GM21786 (cell line): ENCODE data around the gene SORCS2.
"Not testable (repeated sequence)": the region's sequence is repeated elsewhere in the genome, so short reads cannot be mapped to it uniquely, and the experiment has no call there.

Experiments used
- ATAC-seq: cut with Tn5 transposase; IDR thresholded peaks from one replicate; pipeline ENCODE4 v1.9.1; 2021; ENCODE audit not compliant: unreplicated experiment

Gene SORCS2

DNA sequence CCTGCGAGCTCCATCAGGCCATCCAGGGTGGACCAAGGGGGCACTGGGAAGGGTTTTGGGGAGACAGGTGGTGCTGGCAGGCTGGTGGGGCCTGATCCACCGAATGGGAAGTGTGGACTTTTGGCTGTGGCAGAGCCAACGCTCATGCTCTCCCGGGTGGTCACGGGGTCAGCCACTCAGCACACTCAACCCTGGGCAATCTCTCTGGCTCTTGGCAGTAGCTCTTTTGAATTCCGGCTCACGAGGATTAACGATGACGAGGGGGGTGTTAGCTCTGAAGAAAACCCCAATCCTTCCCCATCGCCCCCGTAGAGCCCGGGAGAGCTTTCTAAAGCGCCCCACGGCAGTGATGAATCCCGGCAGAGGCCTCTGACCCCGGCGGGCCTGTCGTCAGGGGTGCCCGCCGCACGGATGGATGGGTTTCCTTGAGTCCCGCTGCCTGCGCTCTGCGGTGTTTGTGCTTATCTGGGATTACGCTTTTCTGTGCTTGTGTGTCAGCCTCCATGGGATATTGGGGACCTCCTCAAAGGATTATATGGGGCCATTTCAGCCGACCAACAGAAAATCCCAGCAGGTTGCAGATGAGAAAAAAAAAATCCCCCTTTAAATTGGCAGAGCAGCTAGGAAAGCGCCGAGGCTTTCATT is 399.2 kb downstream of the SORCS2 start:
- ATAC-seq = no peak

DNA sequence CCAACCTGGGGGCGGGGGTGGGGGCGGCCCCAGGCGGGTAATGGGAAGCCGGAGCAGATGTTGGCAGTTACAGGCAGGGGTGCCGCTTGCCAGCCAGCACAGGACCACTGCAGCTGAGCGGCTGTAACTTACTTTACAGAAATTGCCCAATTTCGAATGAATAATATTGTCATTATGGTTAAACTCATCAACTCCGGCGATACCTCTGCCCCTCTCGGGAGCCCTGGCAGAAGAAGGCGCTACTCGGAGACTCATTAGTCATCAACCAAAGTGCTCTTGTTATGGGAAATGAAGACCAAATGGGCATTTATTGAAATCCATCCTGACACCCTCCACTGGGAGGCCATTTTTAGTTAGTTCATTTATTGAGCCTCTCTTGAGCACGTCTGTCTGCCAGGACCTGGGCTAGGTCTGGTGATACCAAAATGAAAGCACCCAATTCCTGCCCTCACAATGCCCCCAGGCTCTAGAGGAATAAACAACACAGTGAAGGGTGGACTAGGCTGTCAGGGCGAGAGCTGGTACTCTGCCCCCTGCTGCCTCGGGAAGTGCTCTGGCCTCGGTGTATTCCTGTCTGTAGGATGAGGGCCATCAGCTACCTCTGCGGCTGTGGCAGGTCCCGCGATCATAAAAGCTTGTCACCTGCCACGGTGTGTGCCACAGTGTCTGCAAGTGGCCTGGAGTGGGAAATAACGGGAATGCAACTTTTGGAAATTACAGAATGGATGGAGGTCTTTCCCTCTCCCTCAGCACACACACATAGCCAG is 401.5 kb downstream of the SORCS2 start:
- no peak for ATAC-seq

DNA sequence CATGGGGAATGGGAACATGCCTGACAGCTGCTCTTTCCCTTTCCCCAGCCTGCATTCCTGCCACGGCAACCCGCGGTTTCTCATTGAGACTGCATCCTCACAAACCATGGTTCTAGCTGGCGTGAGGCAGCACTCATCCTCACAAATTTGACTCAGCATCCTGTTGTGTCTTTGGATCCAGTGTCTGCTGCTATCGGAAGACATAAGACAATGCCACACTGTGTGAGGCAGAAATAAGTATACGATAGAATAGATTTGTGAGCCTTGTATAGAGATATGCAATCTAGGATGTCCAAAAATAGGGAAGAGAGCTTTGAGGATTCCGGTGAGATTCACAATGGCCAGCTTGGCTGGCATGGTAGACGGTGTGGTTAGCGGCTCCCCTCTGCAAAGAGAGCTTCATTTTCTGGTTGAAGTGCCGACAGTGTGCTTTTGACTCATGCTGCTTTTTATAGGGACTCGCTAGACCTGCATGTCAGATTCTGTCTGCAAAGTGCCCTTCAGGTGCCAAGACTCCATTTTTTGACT is 403.7 kb downstream of the SORCS2 start:
- no peak for ATAC-seq

DNA sequence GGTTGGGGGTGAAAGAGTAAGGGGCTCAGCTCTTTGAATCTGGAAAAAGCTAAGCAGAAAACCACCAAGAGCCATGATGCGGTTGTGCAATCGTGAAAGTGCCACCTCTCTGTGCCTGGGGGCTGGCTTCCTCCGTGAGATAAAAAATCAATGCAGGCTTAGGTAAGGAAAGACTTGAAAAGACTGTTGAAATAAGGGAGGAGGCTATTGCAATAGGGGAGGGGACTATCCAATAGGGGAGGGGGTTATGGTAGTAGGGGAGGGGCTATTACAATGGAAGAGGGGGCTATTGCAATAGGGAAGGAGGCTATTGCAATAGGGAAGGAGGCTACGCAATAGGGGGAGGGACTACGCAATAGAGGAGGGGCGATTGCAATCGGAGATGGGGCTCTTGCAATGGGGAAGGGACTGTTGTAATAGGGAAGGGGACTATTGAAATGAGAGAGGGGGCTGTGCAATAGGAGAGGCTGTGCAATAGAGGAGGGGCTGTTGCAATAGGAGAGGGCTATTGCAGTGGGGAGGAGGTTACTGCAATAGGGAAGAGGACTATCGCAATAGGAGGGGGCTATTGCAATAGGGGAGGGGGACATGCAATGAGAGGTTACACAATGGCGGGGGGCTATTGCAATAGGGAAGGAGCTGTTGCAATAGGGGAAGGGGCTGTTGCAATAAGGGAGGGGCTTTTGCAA is 404.7 kb downstream of the SORCS2 start:
- no peak for ATAC-seq

DNA sequence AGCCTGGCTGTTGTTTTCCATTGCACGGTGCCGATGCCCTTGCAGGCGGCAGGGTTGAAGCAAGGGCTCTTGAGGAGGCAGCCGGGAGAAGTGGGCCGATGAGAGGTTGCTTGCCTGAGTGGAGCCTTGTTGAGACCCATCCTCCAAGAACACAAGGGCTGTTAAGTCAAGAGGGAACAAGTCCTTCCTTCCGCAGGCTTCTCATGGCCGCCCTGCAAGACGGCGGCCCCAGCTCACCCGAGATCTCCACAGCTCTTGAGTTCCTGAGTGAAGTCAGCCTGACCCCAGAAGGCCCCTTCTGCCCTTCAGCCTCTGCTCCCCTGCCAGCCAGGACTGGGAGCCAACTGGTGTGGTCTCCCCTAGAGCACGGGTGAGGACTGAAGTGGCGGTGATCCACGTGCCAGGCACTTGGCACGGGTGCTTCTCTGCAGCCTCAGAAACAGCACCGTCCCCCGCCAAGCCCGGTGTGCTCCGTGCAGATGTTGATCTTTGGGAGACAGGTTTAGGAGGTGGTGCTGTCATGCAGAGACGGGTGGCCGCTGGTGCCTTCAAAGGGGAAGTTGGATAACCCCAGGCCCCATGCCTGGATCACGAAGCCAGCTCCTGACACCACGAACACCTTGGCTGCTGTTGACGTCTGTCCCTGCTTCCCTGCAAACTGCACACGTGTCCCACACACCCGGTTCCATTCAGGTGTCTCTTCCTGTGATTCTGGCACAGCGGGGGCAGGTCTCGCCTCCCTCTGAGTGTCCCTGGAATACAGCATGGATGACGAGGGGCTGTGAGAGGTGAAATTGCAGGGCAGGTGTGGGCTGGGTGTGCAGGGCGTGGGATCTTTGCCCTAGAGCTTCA is 406.8 kb downstream of the SORCS2 start:
- no peak for ATAC-seq

DNA sequence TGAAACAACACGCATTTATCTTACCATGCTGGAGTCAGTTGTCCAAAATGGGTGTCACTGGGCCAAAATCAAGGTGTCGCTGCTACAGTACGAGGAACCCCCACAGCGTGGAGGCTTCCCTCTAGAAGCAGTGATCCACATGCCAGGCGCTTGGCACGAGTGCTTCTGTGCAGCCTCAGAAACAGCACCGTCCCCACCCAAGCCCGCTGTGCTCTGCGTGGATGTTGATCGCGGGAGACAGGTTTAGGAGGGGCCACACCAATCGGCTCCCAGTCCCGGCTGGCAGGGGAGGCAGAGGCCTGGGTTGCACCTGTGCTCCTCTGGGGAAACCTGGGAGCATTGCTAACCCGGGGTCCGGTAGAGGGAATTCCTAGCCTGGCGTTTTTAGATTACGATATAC is 407.9 kb downstream of the SORCS2 start:
- no peak for ATAC-seq

DNA sequence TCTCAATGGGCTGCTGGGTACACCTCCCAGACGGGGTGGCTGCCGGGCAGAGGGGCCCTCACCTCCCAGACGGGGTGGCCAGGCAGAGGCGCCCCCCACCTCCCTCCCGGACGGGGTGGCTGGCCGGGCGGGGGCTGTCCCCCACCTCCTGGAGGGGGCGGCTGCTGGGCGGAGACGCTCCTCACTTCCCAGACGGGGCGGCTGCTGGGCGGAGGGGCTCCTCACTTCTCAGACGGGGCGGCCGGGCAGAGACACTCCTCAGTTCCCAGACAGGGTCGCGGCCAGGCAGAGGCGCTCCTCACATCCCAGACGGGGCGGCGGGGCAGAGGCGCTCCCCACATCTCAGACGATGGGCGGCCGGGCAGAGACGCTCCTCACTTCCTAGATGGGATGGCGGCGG is 409.8 kb downstream of the SORCS2 start:
- ATAC-seq = not testable (repeated sequence)

DNA sequence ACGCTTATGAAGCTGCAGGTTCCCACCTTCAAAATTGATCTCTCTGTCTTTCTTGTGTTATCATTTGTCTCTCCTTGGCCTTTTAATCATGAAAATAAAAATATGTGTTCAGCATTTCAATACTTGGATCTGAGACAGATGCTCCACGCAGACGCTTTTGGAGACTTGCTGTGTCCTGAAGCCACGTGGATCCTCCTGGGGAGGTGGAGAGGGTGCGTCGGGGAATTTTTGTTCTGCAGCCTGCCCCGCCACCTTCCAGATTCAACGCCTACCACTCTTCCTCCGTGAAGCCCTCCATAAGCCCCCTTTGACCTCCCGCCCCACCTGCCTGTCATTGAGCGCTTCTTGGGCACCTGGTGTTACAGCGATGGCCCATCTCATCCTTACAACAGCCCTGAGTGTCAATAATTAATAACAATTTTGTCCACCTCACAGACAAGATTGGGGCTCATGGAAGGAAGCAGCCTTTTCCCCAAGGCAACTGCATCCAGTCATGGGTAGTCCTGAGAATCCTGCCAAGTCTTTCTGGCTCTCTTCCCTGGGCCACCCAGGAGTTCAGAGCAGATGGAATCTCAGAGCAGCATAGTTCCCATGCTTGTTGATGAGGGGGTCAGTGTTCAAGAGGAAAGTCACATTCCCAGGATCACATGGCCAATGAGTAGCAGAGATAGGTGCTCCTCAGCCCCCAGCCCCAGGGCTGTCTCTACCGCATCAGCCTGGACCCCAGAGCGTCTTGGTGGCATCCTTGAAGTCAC is 415.0 kb downstream of the SORCS2 start:
- no peak for ATAC-seq

DNA sequence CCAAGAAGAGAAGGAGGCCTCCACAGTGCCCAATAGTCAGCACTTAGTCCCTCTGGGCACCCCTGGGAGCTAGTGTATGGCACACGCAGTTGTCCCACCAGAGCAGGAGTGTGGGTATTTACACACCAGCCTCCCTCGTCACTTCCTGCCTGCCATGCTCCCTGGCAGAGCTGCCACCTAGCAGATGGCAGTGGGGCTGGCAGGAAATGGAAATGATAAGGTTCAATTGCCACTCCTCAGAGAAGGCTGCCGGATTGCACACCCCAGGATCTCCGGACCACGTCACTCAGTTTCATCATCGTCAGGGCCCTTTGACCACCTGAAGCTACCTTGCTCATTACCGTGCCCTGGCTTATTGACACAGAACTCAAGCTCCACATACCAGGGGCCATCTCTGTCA is 415.7 kb downstream of the SORCS2 start:
- no peak for ATAC-seq

DNA sequence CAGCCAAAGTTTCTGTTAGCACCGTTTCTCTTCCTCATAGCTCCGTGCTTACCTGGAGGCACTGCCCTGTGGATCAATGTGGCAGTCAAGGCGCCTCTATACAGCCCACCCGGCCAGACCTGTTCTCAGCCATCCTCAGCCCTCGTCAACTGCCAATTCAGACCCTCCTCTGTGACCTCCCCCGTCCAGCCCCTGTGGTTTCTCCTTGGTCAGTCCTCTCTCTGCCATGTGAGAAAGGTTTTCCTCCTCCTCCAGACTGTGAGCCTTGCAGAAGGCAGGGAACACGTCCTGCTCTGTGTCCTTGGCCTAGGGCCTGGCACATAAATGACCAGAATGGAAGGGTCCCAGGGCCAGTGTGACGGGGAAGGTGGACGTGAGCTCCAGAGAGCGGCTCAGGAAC is 417.0 kb downstream of the SORCS2 start:
- ATAC-seq = no peak

DNA sequence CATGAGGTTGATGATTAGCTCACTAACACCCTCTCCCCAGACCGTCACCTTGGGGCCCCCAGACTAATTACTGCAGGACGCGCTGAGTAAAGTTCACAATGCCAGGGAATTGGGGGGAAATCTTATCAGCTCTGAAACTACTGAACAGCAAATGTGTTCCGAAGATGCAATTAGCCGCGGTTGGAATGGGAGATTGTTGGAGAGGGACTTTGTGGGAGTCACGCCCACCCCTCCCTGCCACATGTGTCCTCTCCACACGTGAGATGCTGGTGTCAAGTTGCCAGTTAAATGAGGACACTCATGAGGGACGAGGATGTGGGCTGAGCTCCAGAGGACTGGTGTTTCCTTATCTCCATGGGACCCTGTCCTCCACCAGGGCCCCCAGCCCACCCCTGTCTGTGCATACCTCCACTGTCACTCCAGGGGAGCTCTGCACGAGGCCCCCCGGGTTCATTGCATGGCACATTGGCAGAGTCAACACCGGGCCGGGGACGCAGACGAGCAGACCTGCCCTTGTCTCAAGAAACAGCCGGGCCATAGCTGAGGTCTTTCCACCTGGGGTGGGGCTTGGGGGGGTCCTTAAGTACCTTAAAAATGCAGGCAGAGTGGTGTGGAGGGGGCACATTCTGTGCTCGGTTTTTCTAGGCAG is 417.8 kb downstream of the SORCS2 start:
- ATAC-seq = no peak

DNA sequence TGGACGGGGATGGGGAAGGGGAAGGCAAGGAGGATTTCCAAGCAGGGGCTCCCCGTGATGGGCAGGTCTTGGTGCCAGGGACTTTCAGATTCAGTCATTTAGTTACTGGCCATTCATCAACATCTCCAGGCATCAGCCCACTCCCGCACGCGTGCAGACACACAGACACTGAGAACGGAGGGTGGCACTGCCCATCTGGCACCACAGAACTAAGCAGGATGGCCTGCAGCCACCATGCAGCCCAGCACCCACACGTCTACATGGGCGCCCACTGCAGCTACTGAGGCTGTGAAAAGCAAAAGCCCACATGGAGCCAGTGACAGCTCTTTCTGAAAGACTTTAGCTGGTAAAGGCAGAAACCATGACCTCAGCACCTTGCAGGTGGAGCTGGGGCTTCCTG is 418.5 kb downstream of the SORCS2 start:
- ATAC-seq = no peak

DNA sequence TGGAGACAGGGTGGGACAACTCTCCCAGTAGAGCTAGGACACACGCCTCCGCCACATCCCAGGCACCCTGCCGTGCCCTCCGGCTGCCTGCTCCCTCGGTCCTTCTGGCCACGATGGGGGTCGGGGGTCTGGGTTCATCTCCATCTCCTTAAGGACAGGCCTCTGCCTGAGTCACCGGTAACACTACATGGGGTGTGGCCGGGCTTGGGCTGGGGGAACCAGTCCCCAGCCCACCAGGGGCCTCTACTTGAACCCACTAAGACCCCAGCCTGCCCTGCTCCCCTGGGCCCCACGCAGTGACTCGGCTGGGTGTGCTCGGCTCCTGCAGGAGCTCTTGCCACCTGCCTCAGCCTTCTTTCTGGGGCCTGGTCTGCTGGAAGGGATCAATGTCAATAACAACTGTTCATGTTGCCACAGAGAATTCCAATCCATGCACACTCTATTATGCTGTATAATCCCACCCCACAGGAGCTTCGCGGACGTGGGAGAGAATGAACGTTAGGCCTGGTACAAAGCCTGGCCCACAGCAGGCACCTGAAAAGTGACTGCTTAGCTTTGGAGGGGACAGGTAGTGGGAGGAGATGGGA is 420.1 kb downstream of the SORCS2 start:
- ATAC-seq = no peak

DNA sequence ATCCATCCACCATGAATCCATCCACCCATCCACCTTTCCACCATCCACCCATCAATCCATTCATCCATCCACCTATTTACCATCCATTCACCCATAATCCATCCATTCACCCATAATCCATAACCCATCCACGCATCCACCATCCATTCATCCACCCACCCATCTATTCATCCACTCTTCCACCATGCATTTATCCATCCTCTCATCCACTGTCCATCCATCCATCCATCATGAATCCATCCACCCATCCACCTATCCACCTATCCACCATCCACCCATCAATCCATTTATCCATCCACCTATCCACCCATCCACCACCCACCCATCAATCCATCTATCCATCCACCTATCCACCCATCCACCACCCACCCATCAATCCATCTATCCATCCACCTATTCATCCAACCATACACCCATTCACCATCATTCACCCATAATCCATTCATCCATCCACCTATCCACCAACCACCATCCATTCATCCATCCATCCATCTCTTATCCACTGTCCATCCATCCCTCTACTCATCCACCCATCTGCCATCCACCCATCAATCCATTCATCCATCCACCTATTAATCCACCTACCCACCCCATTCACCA is 422.1 kb downstream of the SORCS2 start:
- ATAC-seq = no peak

DNA sequence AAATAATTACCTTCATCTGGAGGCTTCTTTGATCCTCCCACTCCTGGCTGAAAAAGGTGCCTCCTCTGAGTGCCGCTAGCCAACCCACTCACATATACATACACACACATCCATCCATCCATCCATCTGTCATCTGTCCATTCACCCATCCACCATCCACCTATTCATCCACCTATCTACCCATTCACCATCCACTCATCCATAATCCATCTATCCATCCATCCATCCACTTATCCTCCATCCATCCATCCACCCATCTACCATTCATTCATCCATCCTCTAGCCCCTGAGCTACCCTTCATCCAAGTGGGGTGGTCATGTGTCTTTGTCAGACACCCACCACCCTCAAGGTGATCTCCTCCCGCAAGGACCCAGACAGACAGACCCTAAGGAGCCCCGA is 423.9 kb downstream of the SORCS2 start:
- ATAC-seq = no peak

DNA sequence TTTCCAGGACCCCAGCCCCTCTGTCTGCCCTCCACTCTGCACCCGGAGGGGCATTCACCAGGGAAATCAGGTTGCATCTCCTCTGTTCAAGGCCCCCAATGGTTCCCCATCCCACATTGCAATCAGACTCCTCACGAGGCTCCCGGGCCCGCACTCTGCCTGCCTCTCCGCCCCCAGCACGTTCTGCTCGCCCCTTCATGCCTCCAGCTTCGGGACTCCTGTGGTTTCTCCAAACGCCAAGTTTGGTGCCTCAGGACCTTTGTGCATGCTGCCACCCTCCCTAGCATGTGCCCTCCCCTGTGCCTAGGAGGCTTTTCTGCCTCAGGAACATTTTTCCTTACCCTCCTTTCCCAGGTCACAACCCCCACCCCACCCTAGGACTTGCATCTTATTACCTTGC is 426.0 kb downstream of the SORCS2 start:
- no peak for ATAC-seq

DNA sequence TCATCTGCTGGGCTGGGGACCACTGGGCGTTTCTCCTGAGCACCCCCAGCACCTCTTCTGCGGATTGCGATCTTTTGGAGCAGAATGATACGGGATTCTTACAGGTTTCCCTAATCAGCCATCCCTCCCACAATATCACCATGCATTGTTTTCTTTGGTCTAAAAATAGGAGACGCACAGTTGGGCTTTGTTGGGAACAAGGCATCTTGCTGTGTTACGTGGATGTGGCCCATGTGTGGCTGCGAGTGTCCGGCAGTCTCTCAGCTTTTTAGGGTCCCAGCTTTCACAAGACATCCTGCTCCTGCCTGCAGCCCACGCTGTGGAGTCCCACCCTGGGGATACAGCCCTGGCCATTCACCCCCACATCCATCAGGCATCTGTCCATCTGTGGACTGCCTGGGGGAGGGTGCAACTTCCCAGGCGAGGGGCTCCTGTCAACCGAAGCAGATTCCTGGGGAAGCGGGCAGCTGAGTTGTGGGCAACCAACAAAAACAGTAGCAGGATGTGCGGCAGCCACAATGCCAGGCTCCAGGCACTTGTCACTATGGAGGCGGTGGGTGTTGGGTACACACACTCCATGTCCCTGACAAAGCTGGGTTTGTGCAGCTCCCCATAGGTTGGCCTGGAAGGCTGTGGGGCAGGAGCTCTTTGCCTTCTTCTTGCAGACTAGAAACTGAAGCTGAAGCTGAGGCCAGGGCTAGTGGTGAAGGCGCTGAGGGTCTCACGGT is 427.9 kb downstream of the SORCS2 start:
- ATAC-seq = no peak

DNA sequence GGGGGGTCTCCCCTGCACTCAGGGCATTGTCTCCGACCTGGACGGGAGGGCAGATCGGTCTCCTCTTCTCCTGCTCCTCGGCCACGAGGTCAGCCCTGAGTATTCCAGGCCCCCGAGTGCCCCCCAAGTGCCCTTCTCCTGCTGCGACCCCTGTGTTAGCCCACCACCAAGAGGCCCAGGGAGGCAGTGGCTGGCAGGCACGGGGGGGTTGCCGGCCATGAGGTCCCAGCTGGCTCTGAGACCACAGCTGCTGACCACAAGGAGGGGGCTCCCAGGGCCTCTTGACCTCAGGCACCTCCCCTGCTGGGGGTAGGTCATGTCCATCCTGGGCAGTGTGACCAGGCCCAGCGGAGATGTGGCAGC is 428.5 kb downstream of the SORCS2 start:
- no peak for ATAC-seq
